Measurements from ENCODE around the gene VAC14.

DNA sequence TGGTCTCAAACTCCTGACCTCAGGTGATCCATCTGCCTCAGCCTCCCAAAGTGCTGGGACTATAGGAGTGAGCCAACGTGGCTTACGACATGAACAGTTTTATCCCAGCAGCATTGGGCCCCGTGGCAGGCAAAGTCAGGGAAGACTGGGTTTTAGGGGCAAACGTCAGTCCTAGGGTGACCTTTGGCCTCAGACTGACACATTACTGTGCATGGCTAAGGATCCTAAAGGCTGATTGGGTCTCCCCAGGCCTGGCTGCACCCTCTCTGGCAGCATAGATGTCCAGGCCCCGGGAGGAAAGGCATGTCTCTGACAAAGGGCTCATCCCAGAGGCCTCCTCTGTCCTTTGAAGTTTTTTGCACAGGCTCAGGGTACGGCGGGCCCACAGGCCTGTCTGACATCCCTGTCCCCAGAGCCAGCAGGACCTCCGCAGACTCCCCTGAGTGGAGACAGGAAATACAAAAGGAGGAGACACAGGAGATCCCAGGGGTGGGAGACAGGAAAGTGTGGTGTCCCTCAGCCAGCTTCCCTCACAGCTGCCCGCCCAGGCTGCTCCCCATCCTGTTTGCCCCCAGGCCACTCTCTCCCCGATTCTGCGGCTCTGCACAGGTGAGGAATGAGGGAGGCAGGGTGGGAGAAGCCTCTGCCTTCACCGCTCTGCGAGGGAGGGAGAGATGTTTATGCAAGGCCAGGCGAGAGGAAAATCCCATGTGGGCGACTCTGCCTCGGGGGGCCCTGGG is 60.6 kb downstream of the VAC14 start:
- no peak for TF ChIP-seq SIN3A (IDR thresholded peaks at IDR 0.05; ENCODE audit: low read depth)
- TF ChIP-seq, protein P1, sequence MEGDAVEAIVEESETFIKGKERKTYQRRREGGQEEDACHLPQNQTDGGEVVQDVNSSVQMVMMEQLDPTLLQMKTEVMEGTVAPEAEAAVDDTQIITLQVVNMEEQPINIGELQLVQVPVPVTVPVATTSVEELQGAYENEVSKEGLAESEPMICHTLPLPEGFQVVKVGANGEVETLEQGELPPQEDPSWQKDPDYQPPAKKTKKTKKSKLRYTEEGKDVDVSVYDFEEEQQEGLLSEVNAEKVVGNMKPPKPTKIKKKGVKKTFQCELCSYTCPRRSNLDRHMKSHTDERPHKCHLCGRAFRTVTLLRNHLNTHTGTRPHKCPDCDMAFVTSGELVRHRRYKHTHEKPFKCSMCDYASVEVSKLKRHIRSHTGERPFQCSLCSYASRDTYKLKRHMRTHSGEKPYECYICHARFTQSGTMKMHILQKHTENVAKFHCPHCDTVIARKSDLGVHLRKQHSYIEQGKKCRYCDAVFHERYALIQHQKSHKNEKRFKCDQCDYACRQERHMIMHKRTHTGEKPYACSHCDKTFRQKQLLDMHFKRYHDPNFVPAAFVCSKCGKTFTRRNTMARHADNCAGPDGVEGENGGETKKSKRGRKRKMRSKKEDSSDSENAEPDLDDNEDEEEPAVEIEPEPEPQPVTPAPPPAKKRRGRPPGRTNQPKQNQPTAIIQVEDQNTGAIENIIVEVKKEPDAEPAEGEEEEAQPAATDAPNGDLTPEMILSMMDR (IDR thresholded peaks at IDR 0.05 in 2 of 3, conservative IDR thresholded peaks at IDR 0.05 in 1 of 3; ENCODE audit: borderline replicate concordance in 1 of 3, insufficient read depth in 1 of 3, low read depth in 2 of 3, low read length in 2 of 3) = no peak
- no peak for TF ChIP-seq ZNF274 (IDR thresholded peaks at IDR 0.05; ENCODE audit: low read depth, low read length)
- TF ChIP-seq EZH2 (IDR thresholded peaks at IDR 0.05) = no peak
- TF ChIP-seq, protein P2, sequence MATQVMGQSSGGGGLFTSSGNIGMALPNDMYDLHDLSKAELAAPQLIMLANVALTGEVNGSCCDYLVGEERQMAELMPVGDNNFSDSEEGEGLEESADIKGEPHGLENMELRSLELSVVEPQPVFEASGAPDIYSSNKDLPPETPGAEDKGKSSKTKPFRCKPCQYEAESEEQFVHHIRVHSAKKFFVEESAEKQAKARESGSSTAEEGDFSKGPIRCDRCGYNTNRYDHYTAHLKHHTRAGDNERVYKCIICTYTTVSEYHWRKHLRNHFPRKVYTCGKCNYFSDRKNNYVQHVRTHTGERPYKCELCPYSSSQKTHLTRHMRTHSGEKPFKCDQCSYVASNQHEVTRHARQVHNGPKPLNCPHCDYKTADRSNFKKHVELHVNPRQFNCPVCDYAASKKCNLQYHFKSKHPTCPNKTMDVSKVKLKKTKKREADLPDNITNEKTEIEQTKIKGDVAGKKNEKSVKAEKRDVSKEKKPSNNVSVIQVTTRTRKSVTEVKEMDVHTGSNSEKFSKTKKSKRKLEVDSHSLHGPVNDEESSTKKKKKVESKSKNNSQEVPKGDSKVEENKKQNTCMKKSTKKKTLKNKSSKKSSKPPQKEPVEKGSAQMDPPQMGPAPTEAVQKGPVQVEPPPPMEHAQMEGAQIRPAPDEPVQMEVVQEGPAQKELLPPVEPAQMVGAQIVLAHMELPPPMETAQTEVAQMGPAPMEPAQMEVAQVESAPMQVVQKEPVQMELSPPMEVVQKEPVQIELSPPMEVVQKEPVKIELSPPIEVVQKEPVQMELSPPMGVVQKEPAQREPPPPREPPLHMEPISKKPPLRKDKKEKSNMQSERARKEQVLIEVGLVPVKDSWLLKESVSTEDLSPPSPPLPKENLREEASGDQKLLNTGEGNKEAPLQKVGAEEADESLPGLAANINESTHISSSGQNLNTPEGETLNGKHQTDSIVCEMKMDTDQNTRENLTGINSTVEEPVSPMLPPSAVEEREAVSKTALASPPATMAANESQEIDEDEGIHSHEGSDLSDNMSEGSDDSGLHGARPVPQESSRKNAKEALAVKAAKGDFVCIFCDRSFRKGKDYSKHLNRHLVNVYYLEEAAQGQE (IDR thresholded peaks at IDR 0.05; ENCODE audit: low read depth) = no peak
- TF ChIP-seq POLR2A (IDR thresholded peaks at IDR 0.05; ENCODE audit: borderline replicate concordance, extremely low read depth, insufficient read depth, insufficient read length) = no peak
- no peak for TF ChIP-seq EZH2phosphoT487 (IDR thresholded peaks at IDR 0.05; ENCODE audit: borderline replicate concordance)
- no peak for TF ChIP-seq POLR2AphosphoS5 (IDR thresholded peaks at IDR 0.05; ENCODE audit: low read depth, low read length)
- TF ChIP-seq, protein P3, sequence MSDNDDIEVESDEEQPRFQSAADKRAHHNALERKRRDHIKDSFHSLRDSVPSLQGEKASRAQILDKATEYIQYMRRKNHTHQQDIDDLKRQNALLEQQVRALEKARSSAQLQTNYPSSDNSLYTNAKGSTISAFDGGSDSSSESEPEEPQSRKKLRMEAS (IDR thresholded peaks at IDR 0.05) = no peak
- no peak for TF ChIP-seq YY1 (IDR thresholded peaks at IDR 0.05; ENCODE audit: extremely low read depth, insufficient replicate concordance, low read depth, low read length)
- no peak for TF ChIP-seq FOSL1 (IDR thresholded peaks at IDR 0.05; ENCODE audit: low read depth)
- no peak for TF ChIP-seq RAD21 (IDR thresholded peaks at IDR 0.05; ENCODE audit: low read depth)
